Medulla oblongata (tissue), 1 donor: ENCODE measurements around the gene NCCRP1.
A peak's percentile ranks its signal among the peaks of the same experiment; 100 is the strongest.

Experiments used
- DNase-seq: peaks from one replicate; pipeline ENCODE4 v3.0.0-alpha.2; 2015; ENCODE audit errors: extremely low spot score

NCCRP1 gene

GRCh38 chr19:39180749-39181148 lies 16.0 kb upstream of the NCCRP1 start:
- DNase-seq, result no peak

DNA sequence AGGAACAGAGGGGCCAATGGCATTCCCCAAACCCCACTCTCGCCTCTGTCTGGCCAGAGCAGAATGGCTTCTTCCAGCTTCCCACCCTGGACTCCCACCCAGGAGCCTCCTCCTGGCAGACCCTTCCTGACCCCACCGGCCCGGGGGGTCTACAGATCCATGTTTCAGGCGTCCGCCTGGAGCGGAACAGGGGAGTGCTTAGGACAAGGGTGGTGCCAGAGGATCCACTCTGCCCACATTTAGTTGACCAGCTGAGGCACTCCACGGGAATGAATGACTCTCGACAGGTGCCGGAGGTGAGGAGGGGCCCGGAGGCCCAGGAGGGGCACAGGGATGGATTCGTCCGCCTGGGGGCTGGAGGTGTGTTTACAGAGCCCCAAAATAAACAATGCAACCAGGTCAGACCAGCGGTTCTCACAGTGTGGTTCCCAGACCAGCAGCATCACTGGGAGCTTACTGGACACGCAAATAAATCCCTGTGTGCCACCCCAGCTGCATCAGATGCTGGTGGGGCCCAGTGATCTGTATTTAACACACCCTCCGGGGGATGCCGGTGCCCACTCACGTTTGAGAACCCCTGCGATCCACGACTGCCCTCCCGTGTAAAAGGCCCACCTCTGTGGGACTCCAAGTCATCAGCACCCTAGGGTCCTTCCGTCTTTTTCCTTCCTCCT lies 15.1 kb upstream of the NCCRP1 start:
- DNase-seq, result no peak

GRCh38 chr19:39182174-39182505 lies 14.6 kb upstream of the NCCRP1 start:
- no peak for DNase-seq

DNA sequence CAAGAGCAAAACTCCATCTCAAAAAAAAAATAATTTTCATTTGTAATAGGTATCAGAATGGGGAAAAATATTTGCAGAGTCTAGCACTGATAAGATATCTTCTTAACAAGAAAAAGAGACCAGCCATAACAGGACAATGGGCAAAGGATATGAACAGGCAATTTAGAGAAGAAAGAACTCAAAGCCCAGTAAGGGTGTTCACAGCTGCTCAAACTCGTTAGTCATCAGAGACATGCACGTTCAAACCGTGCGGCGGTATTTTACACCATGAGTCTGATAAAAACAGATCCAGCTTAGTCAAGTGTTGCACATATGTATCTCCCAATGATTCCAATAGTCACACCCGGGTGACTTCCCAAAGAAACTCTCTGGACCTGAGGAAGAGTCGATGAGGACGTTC lies 13.7 kb upstream of the NCCRP1 start:
- DNase-seq, result no peak

DNA sequence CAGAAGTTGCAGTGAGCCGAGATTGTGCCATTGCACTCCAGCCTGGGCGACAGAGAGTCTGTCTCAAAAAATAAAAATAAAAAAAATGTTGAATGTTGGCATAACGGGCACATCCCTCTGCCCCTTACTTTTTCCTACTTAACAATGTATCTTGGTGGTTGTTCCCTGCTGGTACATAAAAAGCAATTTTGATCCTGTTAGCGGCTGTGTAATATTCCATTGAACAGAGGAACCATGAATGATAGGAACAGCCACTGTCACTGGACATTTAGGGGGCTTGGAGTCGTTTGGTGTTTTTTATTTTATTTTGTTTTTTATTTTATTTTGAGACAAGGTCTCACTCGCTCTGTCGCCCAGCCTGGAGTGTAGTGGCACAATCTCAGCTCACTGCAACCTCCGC lies 10.4 kb upstream of the NCCRP1 start:
- no peak for DNase-seq

GRCh38 chr19:39187552-39187943 lies 9.2 kb upstream of the NCCRP1 start:
- DNase-seq, result no peak

- no peak for DNase-seq
These were observed 7.8 kb upstream of the NCCRP1 start for GRCh38 chr19:39188960-39189359.

DNA sequence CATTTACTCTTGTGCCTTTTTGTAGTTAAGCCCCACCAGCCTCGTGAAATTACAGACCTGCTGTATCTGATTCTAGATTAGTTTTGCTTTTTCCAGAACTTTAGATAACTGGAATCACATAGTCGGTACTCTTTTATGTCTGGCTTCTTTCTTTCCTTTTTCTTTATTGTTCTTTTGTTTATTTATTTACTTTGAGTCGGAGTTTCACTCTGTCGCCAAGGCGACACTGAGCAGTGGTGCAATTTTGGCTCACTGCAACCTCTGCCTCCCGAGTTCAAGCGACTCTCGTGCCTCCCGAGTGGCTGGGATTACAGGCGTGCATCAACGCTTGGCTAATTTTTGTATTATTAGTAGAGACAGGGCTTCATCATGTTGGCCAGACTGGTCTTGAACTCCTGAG lies 6.0 kb upstream of the NCCRP1 start:
- no peak for DNase-seq

DNA sequence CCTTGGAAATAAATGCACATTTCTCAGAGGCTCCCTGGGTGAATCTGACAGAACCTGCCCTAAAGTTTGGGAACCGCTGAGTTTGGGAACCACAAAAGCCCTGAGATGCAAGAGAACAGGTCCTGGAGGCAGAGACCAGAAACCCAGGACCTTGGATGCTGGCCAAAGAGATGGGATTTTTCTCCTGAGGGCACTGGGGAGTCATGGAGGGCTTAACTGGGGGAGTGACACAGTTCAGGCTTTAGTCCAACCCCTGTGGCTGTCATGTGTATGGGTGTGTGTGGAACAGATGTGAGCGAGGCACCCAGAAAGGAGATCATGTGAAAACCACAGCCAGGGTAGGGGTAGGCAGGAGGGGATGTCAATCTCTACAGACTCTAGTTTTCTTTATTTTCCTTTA lies 3.9 kb upstream of the NCCRP1 start:
- DNase-seq, result no peak

DNA sequence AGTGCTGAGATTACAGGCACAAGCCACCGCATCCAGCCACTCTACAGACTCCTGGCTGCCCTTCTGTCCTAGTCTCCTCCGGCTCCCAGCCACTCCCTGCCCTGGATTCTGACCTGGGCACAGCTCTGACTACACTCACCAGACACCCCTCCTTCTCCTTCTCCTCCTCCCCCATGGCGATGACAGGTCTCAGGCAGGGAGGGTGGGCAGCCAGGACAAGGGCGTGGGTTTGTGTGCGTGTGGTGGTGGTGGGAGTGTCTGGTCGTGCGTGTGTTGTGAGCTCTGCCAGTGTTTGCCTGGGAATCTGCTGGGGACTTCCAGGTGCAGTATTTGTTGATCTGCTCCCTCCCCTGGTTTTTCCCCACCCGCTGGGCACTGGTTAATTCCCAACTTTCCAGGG lies 3.0 kb upstream of the NCCRP1 start:
- no peak for DNase-seq

GRCh38 chr19:39194832-39195542 lies 1.8 kb upstream of the NCCRP1 start:
- no peak for DNase-seq

DNA sequence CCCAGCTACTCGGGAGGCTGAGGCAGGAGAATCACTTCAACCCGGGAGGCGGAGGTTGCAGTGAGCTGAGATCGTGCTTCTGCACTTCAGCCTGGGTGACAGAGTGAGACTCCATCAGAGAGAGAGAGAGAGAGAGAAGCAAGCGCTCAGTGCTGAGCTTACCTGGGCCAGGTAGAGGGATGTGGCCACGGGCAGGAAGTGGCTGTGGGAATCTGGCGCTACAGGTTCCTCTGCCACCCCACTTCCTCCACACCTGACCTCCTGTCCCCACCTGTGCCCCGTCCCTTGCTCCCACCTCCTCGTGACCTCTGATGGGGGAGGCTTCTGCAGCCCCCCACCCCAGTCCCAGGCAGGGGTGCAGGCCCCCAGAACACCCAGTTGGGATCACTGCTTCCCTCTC lies 1.0 kb upstream of the NCCRP1 start:
- DNase-seq, result no peak

DNA sequence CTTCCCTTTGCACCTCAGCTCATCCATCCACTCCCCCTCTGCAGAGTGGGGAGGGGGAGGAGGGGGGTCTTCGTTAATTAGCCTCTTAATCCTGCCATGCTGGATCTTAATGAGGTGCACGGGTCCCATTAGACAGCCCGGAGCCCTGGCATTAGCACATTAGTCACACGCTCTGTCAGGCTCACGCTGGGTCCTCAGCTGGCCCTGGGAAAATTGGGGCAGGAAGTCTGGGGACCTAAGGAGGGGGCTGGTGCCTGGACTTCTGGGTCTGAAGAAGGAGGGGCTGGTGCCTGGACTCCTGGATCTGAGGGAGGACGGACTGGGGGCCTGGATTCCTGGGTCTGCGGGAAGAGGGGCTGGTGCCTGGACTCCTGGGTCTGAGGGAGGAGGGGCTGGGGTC lies 444 bp upstream of the NCCRP1 start:
- DNase-seq, result no peak

- no peak for DNase-seq
These were observed 1.0 kb downstream of the NCCRP1 start for GRCh38 chr19:39197808-39198207.

DNA sequence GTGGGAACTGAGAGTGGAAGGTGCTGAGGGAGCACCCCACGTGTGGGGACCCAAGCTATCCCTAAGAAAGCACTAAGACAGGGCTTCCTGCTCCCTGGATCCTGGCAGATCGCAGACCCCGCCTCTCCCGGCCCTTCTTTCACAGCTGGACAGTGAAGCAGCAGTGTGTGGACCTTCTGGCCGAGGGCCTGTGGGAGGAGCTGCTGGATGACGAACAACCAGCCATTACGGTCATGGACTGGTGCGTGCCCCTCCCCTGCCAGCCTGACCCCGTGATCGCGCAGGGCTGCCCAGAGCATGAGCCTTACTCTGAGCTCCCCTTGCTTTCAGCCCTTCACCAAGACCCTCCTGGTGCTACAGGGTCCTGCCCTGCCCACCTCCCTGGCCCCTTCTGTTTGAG lies 2.3 kb downstream of the NCCRP1 start:
- DNase-seq, result peak; percentile 58

- DNase-seq, result no peak
These were observed 3.5 kb downstream of the NCCRP1 start for GRCh38 chr19:39200066-39200802.

GRCh38 chr19:39200803-39201115 lies 4.0 kb downstream of the NCCRP1 start:
- DNase-seq, result no peak

- no peak for DNase-seq
These were observed 6.2 kb downstream of the NCCRP1 start for GRCh38 chr19:39202998-39203355.

GRCh38 chr19:39203372-39204341 lies 6.9 kb downstream of the NCCRP1 start, which contains the start of gene SYCN:
Gene SYCN (minus strand): TSS chr19:39204263. CDS start chr19:39204254, 9 bp downstream.
- DNase-seq, result no peak

DNA sequence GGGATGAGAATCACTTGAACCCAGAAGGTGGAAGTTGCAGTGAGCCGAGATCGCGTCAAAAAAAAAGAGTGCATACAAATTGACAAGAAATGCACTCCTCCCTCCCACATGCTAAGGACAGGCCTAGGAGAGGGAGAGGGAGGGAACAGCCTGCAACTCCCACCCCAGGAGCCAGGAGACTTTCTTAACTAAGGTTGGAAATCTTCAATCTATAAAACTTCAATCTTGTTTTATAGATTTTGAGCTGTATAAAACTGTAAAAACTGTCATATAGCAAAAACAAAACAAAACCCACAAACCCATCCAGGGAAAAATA lies 8.6 kb downstream of the NCCRP1 start:
- DNase-seq, result no peak

- DNase-seq, result no peak
These were observed 9.4 kb downstream of the NCCRP1 start for GRCh38 chr19:39206122-39206521.

- no peak for DNase-seq
These were observed 10.6 kb downstream of the NCCRP1 start for GRCh38 chr19:39207293-39207836.
